GM10266 (cell line): ENCODE results near the gene PARD3.
"Not testable (repeated sequence)": the region's sequence is repeated elsewhere in the genome, so short reads cannot be mapped to it uniquely, and the experiment has no call there.

Source experiments
- DNase-seq: peaks from one replicate; pipeline ENCODE4 v3.0.0; 2012; ENCODE audit errors: extremely low spot score
- CTCF ChIP-seq: IDR thresholded peaks from 2 replicates; pipeline ENCODE4 v1.5.1; 2012; ENCODE audit warnings: mild to moderate bottlenecking, low read depth; ENCODE audit not compliant: control insufficient read depth, insufficient read depth; ENCODE audit errors: missing control alignments

Gene PARD3

DNA sequence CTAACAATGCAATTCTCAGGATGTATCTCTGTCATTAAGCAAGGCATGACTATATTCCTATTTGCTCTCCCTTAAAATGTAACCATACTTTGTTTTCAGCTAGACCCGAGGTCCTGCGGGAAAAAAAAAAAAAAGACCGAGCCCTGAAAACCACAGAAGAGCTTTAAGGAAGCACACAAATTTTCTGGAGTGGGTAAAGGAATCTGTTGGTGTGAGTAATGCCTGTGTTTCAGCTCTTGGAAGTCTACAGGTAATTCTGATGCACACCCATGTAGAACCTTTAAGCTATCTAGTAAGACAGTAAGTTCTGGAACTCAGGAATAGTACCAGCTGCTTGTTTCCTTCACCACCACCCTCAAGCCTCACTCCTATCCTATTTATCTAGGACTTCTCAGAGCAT is 351.1 kb downstream of the PARD3 start:
- no peak for TF ChIP-seq CTCF
- no peak for DNase-seq

DNA sequence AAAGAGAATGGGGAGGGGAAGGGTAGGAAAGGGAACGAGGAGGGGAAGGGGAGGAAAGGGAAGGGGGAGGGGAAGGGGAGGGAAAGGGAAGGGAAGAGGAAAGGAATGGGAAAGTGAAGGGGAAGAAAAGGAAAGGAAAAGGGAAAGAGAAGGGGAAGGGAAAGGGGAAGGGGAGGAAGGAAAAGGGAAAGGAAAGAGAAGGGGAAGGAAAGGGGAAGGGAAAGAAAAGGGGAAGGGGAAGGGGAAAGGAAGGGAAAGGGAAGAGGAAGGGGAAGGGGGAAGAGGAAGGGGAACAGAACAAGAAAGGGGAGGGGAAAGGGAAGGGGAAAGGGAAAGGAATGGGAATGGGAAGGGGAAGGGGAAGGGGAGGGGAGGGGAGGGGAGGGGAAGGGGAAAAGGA is 352.1 kb downstream of the PARD3 start:
- no peak for DNase-seq
- no peak for TF ChIP-seq CTCF

GRCh38 chr10:34462056-34462455 is 353.0 kb downstream of the PARD3 start:
- no peak for DNase-seq
- TF ChIP-seq CTCF, result no peak

- TF ChIP-seq CTCF, result no peak
- DNase-seq, result no peak
Measured at GRCh38 chr10:34454590-34455261, 360.4 kb downstream of the PARD3 start.

GRCh38 chr10:34449836-34450235 is 365.3 kb downstream of the PARD3 start:
- no peak for TF ChIP-seq CTCF
- no peak for DNase-seq

- no peak for TF ChIP-seq CTCF
- DNase-seq, result no peak
Measured at GRCh38 chr10:34446049-34446448, 369.0 kb downstream of the PARD3 start.

DNA sequence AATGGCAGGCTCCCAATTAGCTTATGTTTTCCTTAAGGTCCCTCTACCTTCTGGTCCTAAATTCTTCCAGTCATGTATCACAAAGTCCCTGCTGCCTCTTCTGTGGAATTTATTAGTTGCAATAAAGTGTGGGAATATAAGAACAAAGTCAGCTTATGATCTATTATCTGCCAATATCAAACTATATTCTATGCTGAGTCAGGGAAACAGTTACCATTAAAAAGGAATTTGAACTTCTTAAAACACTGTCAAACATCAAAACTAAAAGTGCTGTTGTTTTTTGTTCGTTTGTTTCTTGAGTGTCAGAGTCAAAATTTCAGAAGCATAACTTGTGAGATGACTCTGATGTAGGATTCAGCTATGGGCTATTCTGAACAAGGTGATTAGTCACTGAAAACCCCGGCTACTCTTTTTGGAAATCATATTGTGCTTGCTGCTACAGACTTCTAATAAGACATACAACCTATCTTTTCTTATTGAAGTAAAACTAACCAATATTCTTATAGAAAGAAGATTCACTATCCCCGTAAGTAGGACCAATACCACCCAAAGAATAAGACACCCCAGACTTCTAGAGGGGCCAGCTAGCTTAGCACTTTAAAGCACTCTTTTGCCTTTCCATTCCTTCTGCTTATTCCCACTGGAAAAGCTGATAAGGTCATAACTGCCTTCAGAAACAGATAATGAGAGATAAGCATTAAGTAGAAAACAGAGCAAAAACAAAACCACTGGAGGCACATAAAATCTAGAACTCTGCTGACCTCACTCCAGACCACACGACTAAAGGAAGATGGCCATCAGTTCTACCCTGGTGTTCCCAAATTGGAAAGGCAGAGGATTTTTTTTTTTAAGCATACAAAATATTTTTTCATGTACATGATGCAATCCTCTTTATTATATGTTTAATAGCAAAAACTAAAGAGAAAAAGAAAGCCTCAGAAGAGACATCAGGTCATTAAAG is 370.6 kb downstream of the PARD3 start:
- no peak for DNase-seq
- no peak for TF ChIP-seq CTCF

GRCh38 chr10:34439386-34439785 is 375.7 kb downstream of the PARD3 start:
- not testable (repeated sequence) for DNase-seq
